Dermis lymphatic vessel endothelial cell (primary cell): ENCODE results near the gene BARD1. TPM values are rescaled to one million over a fixed set of nuclear protein-coding genes. Genes with fewer than 3 reads are reported as not detected.

Experiments
- total RNA-seq: library from RNA; depleted of rRNA; stranded (reverse); fragments of >200 nt; gene quantifications from 2 replicates; pipeline ENCODE4 v1.2.1, GENCODE V29; 2014

Gene BARD1
- 15.4 and 19.3 TPM in 2 replicates for total RNA-seq

GRCh38 chr2:214808981-214809750 is at the start of gene BARD1:
BARD1 (minus strand) TSS chr2:214809683; CDS start chr2:214809569, 114 bp downstream.

